ENCODE measurements around the gene CASK. TPM values are rescaled to one million over a fixed set of nuclear protein-coding genes. Genes with fewer than 3 reads are reported as not detected.
A peak's percentile ranks its signal among the peaks of the same experiment; 100 is the strongest.
"Not testable (repeated sequence)": the region's sequence is repeated elsewhere in the genome, so short reads cannot be mapped to it uniquely, and the experiment has no call there.

The CASK gene
- total RNA-seq, 1 experiment from 2014 or later = 10.9 TPM

DNA sequence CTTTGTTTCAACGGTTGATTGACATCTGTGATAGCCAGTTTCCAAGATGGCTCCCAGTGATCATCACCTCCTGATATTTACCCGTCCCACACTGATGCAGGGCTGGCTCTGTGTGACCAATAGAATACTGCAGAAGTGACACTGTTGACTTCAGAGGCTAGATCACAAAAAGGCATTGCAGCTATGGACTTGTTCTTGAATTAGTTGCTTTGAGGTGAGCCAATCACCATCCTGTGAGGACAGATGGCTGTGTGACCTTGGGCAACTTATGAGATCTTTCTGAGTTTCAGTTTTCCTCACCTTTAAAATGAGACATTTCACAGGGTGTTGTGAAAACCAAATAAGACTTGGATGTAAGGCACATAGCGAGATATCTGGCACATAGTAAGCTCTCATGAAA lies 201.1 kb downstream of the CASK start:
- DNase-seq (ENCODE audit: low read depth, low spot score) = no peak
- in situ Hi-C loops (cut with HindIII; ENCODE audit: low pct_unique_long_range_greater_than_20kb, low sequenced_read_pairs) = no loop called here

DNA sequence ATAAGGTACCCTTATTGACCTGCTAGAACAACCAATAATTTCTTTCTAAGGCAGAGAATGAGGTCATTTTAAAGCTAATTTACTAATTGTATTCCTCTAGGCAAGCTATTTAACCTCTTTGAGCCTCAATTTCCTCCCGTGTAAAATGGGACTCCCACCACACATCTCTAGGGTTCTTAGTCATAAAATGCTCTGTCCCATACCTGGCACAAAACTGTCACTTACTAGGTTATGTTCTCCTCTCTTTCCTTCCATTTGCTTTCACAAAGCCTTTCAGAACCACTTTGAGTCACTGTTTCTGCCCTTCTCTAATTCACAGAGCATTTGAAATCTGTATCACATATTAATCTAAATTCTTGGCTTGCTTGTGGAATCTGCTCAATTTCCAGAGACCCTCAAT lies 201.8 kb downstream of the CASK start:
- in situ Hi-C loops (cut with HindIII; ENCODE audit: low pct_unique_long_range_greater_than_20kb, low sequenced_read_pairs) = no loop called here
- DNase-seq (ENCODE audit: low read depth, low spot score) = no peak

DNA sequence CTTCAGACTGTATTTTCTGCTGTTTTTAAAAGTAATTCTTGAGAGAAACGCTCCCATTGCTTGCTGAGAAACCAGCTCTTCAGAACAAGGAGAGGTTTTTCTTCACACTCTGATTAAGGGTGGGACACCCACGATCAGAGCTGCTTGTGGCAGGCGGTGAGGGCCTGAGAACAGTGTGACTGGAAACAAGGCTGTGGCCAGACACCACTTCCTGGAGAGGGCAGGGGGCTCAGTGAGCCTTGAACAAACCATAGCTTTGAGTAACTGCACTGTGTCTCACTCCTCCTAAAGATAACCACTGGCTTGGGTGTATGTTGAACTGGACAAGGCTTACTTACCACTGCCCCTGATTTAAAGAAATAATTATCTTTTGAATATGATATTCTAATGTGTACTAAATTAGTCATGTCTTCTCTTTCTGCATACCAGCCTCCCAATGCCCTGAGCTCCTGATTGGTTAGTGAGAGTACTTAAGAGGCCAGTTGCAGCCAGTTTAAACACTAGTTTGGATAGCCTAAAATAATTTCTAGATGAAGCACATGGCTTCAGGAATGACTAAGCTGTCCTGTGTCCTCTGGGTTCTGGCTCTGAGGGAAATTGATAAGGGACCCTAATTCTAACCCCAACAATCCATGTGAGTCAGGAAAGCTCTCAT lies 203.1 kb downstream of the CASK start:
- DNase-seq (ENCODE audit: low read depth, low spot score) = no peak
- in situ Hi-C loops (cut with HindIII; ENCODE audit: low pct_unique_long_range_greater_than_20kb, low sequenced_read_pairs) = no loop called here

GRCh38 chrX:41719610-41720009 lies 203.7 kb downstream of the CASK start:
- in situ Hi-C loops (cut with HindIII; ENCODE audit: low pct_unique_long_range_greater_than_20kb, low sequenced_read_pairs); DNase-seq (ENCODE audit: low read depth, low spot score): not testable (repeated sequence)

DNA sequence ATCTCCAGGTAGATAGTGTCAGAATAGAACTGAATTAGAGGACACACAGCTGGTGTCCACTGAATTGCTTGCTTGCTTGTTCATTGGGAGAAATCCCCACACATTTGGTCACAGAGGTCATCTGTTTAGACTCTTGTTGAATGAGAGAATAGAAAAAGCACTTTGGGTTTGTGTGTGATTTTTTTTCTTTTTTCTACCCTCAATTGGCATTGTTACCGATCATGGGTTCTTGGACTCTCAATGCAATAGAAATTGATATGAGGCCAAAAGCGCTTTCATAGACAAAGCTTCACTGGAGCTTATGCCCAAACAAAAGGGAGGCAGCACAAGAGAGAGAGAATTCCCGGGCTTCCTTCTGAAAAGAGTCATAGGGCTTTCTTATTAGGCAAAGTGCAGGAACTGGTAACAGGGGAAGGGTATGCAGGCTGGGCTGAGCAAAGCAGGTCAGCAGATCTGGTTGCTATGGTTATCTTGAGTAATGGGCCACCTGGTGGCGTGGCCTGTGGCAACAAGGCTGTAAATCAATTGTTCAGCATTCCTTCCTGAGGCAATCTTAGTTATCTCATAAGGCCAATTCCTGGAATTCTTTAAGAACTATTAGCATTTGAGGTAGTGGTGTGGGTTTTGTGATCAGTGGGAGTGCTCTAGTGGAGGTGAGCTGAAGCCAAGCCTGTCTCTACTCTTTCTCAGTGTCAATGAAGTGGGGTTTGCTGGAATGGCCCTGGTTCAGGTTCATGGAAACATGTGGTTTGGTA lies 204.7 kb downstream of the CASK start:
- in situ Hi-C loops (cut with HindIII; ENCODE audit: low pct_unique_long_range_greater_than_20kb, low sequenced_read_pairs) = no loop called here
- no peak for DNase-seq (ENCODE audit: low read depth, low spot score)

GRCh38 chrX:41716767-41717473 lies 206.4 kb downstream of the CASK start:
- DNase-seq (ENCODE audit: low read depth, low spot score) = no peak
- in situ Hi-C loops (cut with HindIII; ENCODE audit: low pct_unique_long_range_greater_than_20kb, low sequenced_read_pairs) = no loop called here

GRCh38 chrX:41716222-41716621 lies 207.1 kb downstream of the CASK start:
- in situ Hi-C loops (cut with HindIII; ENCODE audit: low pct_unique_long_range_greater_than_20kb, low sequenced_read_pairs) = no loop called here
- DNase-seq (ENCODE audit: low read depth, low spot score) = no peak

DNA sequence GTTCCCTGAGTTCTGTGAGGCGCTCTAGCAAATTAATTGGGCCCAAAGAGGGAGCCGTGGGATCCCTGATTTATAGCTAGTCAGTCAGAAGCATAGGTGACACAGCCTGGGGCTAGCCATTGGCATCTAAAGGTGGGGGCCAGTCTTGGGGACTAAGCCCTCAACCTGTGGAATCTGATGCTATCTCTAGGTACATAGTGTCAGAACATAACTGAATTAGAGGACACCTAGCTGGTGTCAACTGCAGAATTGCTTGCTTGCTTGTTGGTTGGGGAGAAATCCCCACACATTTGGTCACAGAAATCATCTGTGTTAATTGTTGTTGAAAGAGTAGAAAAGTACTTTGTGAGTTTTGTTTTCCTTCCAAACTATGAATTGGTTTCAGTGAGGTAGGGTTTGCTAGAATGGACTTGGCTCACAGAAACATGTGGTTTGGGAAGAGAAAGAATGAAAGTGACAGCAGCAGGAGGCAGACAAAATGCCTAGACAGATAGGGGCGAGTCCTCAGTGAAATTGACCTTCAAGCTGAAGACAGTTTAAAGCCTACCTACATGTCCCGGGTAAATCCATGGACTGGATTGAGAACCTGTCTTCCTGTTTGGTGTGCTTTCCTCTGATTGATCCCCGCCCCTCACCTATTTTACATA lies 212.2 kb downstream of the CASK start:
- no peak for DNase-seq (ENCODE audit: low read depth, low spot score)
- in situ Hi-C loops (cut with HindIII; ENCODE audit: low pct_unique_long_range_greater_than_20kb, low sequenced_read_pairs) = no loop called here

- in situ Hi-C loops (cut with HindIII; ENCODE audit: low pct_unique_long_range_greater_than_20kb, low sequenced_read_pairs) = no loop called here
- peak; percentile 45 for DNase-seq (ENCODE audit: low read depth, low spot score)
These were observed 214.9 kb downstream of the CASK start for GRCh38 chrX:41708486-41708885.

- DNase-seq (ENCODE audit: low read depth, low spot score) = no peak
- in situ Hi-C loops (cut with HindIII; ENCODE audit: low pct_unique_long_range_greater_than_20kb, low sequenced_read_pairs) = no loop called here
These were observed 216.1 kb downstream of the CASK start for GRCh38 chrX:41707218-41707617.

DNA sequence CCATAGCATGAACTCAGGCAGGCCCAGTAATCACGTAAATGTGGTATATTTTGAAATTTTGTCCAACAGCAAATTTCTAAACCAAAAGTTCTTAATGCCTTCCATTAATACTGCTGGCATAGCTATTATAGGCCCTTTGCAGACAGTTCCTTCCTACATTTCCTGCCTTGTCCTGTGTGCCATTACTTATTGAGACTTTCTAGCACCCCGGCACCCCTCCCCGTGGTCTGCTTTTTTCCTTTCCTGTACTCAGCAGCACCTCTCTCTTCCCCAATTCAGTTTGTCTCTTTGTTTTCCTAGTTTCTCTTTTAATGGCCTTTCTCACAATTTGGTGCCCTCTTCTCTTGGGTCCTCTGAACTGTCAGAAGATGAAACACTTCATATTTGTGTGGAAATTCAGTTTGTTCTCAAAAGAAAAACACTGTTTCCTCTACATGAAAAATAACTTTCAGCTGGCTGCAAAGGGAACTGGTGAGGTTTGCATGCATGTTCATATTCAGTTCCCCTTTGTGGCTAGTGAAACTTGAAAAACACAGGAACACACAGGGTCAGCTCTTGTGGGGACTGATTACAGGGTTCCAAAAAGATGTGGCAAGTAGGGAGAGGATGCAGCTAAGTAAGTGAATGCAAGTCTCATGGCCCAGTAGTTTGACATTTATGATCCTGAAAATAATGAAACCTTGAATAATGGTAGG lies 217.5 kb downstream of the CASK start:
- in situ Hi-C loops (cut with HindIII; ENCODE audit: low pct_unique_long_range_greater_than_20kb, low sequenced_read_pairs) = no loop called here
- no peak for DNase-seq (ENCODE audit: low read depth, low spot score)

- in situ Hi-C loops (cut with HindIII; ENCODE audit: low pct_unique_long_range_greater_than_20kb, low sequenced_read_pairs) = no loop called here
- no peak for DNase-seq (ENCODE audit: low read depth, low spot score)
These were observed 218.3 kb downstream of the CASK start for GRCh38 chrX:41705042-41705441.

GRCh38 chrX:41703574-41704029 lies 219.8 kb downstream of the CASK start:
- in situ Hi-C loops (cut with HindIII; ENCODE audit: low pct_unique_long_range_greater_than_20kb, low sequenced_read_pairs) = no loop called here
- no peak for DNase-seq (ENCODE audit: low read depth, low spot score)

- no peak for DNase-seq (ENCODE audit: low read depth, low spot score)
- in situ Hi-C loops (cut with HindIII; ENCODE audit: low pct_unique_long_range_greater_than_20kb, low sequenced_read_pairs) = no loop called here
These were observed 227.9 kb downstream of the CASK start for GRCh38 chrX:41695426-41695825.

DNA sequence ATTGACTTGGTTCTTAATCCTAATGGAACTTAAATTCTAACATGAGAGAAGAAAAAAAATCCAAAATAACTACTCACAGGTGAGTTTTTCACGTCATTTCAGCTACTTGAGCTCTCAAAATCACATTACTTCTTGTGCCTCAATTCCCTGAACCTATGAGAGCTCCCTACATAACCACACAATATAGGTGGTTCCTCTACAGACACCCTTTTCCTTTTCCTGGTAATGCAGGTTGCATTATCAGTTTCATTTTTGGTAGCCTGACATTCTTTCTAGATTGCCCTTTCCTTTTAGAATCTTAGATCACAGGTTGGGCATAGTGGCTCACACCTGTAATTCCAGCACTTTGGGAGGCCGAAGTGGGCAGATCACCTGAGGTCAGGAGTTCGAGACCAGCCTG lies 230.3 kb downstream of the CASK start:
- in situ Hi-C loops (cut with HindIII; ENCODE audit: low pct_unique_long_range_greater_than_20kb, low sequenced_read_pairs) = no loop called here
- no peak for DNase-seq (ENCODE audit: low read depth, low spot score)

DNA sequence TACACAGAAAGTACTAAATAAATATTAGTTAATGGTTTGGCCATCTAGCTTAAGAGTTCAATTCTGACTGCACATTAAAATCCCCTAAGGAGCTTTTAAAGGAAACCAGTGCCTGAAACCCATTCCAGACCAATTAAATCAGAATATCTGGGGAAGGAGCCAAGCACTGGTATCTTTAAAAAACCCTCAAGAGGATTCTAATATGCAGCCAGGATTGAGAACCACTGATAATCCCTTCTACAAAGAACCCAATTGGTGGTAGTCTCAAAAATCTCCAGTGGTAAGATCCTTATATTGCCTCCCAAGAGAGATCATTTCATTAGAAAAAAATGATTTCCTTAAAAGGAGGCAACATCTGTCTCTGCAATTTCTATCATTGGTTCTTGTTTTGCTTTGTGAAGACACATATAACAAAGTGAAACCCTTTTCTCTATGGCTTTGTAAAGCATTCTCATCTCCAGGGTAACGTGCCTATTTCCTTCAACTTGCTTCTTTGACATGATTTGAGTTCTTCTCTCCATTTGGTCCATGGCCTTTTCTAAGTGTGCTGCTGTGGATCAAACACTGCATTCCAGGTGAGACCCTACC lies 231.1 kb downstream of the CASK start:
- in situ Hi-C loops (cut with HindIII; ENCODE audit: low pct_unique_long_range_greater_than_20kb, low sequenced_read_pairs) = no loop called here
- no peak for DNase-seq (ENCODE audit: low read depth, low spot score)

- DNase-seq (ENCODE audit: low read depth, low spot score) = no peak
- in situ Hi-C loops (cut with HindIII; ENCODE audit: low pct_unique_long_range_greater_than_20kb, low sequenced_read_pairs) = no loop called here
These were observed 233.6 kb downstream of the CASK start for GRCh38 chrX:41689711-41690110.

Data from SK-MEL-5 (cell line).